Type B pancreatic cell (in vitro differentiated cells): Measurements from ENCODE around the gene SPRED3. TPM values are rescaled to one million over a fixed set of nuclear protein-coding genes. Genes with fewer than 3 reads are reported as not detected.

Source experiments
- DNase-seq: peaks from one replicate; pipeline ENCODE4 v3.0.0; 2021; ENCODE audit warnings: mixed read lengths; ENCODE audit not compliant: unreplicated experiment; ENCODE audit errors: extremely low spot score
- H3K27ac Mint-ChIP-seq: 2 replicates; pipeline ENCODE4 v1.8.0; 2021; ENCODE audit warnings: mild to moderate bottlenecking, mixed read lengths
- H3K27me3 Mint-ChIP-seq: 2 replicates; pipeline ENCODE4 v1.8.0; 2021; ENCODE audit warnings: mixed read lengths
- H3K36me3 Mint-ChIP-seq: 2 replicates; pipeline ENCODE4 v1.8.0; 2021; ENCODE audit warnings: mixed read lengths
- H3K4me1 Mint-ChIP-seq: one replicate; pipeline ENCODE4 v1.8.0; 2021; ENCODE audit warnings: mixed read lengths; ENCODE audit not compliant: unreplicated experiment
- H3K4me3 Mint-ChIP-seq: 2 replicates; pipeline ENCODE4 v1.8.0; 2021; ENCODE audit warnings: mild to moderate bottlenecking, mixed read lengths
- H3K9me3 Mint-ChIP-seq: 2 replicates; pipeline ENCODE4 v1.8.0; 2021; ENCODE audit warnings: mixed read lengths
- CTCF ChIP-seq: fragments of 200-600 bp; sonication (generic); conservative IDR thresholded peaks from 2 replicates; pipeline ENCODE4 v1.5.0; 2021; ENCODE audit warnings: antibody characterized with exemption, mild to moderate bottlenecking
- total RNA-seq: library from RNA; stranded (reverse); gene quantifications from 2 replicates; pipeline ENCODE4 v1.2.1, GENCODE V29; 2021; ENCODE audit warnings: low replicate concordance

The SPRED3 gene
- total RNA-seq, 1 donor from 2014 or later = 4.2 TPM

GRCh38 chr19:38448225-38448624 lies 59.7 kb downstream of the SPRED3 start:
- peaks cover 4% of the 10 kb centered on the region for H3K27me3 Mint-ChIP-seq
- no peaks in the 10 kb centered on the region for H3K9me3 Mint-ChIP-seq
- H3K36me3 Mint-ChIP-seq = no peaks in the 10 kb centered on the region
- no peak for DNase-seq
- no peaks in the 10 kb centered on the region for H3K4me1 Mint-ChIP-seq
- no peak overlapping the region for H3K27ac Mint-ChIP-seq
- H3K4me3 Mint-ChIP-seq = no peak overlapping the region
- TF ChIP-seq CTCF = no peak

Other genes with a start within 250 kb of the SPRED3 start
- gene DPF1, start 164.5 kb upstream of the SPRED3 start, total RNA-seq = 0.93 and 12.6 TPM in 2 replicates
- 14.9 and 20.7 TPM in 2 replicates for gene PPP1R14A, start 132.3 kb upstream of the SPRED3 start, total RNA-seq
- 243 and 526 TPM in 2 replicates for gene SPINT2, start 124.1 kb upstream of the SPRED3 start, total RNA-seq
- 46.8 and 270 TPM in 2 replicates for gene C19orf33, start 84.4 kb upstream of the SPRED3 start, total RNA-seq
- gene YIF1B, start 72.8 kb upstream of the SPRED3 start, total RNA-seq = 41.0 and 42.9 TPM in 2 replicates
- 5.2 and 14.4 TPM in 2 replicates for gene KCNK6, start 68.9 kb upstream of the SPRED3 start, total RNA-seq
- gene CATSPERG, start 52.9 kb upstream of the SPRED3 start, total RNA-seq = 5.2 and 11.9 TPM in 2 replicates
- 159 and 176 TPM in 2 replicates for gene PSMD8, start 14.1 kb upstream of the SPRED3 start, total RNA-seq
- 1.1 and 1.5 TPM in 2 replicates for gene GGN, start 663 bp upstream of the SPRED3 start, total RNA-seq
- gene FAM98C, start 14.4 kb downstream of the SPRED3 start, total RNA-seq = 25.2 and 27.3 TPM in 2 replicates
- gene RASGRP4, start 37.5 kb downstream of the SPRED3 start, total RNA-seq = not detected in 2 replicates
- gene RYR1, start 45.0 kb downstream of the SPRED3 start, total RNA-seq = 3.3 and 9.3 TPM in 2 replicates
- gene MAP4K1, start 229.3 kb downstream of the SPRED3 start, total RNA-seq = 2.4 and 16.8 TPM in 2 replicates
- 274 and 310 TPM in 2 replicates for gene EIF3K, start 230.5 kb downstream of the SPRED3 start, total RNA-seq